ENCODE data around the gene STAC3. TPM values are rescaled to one million over a fixed set of nuclear protein-coding genes. Genes with fewer than 3 reads are reported as not detected.

STAC3 gene
- total and polyA plus RNA-seq, 9 of the 15 experiments (the other 6 are each of a cell fraction or from before 2014, with no cell fraction given), result 0.45 to 6.4 (median 3.3) TPM

- H3K4me1 ChIP-seq (replicated peaks in 1 of 2; ENCODE audit: control insufficient read depth in 2 of 2, insufficient read depth in 2 of 2, low read length in 2 of 2), result peaks cover 48 to 65% of the 10 kb centered on the region in 2 experiments
- POLR2A ChIA-PET, result interaction anchor here (0.6 to 2.3 kb wide), 9 partner anchors 9 to 199 kb away, joined by 3 to 33 read pairs (median 4); no protein-coding TSS in a partner anchor
- no peaks in the 10 kb centered on the region for H3K9me3 ChIP-seq (replicated peaks; ENCODE audit: control insufficient read depth, insufficient read depth, low read depth, low read length)
- H3K79me2 ChIP-seq (ENCODE audit: control insufficient read depth, insufficient read depth, low read length), result peaks cover 28% of the 10 kb centered on the region
- in situ Hi-C loops (cut with MboI), result no loop called here
- CTCF ChIA-PET (ENCODE audit: low intra/inter-chr PET ratio), result interaction anchor here (1.0 kb wide), 1 partner anchor 18 kb away, joined by 4 read pairs; no protein-coding TSS in a partner anchor
- intact Hi-C loops (cut with micrococcal nuclease), result no loop called here
- peaks cover 12% of the 10 kb centered on the region for H4K20me1 ChIP-seq (replicated peaks; ENCODE audit: control insufficient read depth, insufficient read depth, low read length)
- peak overlapping the region; percentile 82 for H3K27ac ChIP-seq (ENCODE audit: extremely low read depth, low read depth, low read length)
- 11% methylated on average over 10 of the region's 10 CpGs for WGBS (ENCODE audit: insufficient coverage, low coverage, missing lambda C conversion rate)
- peak overlapping the region; percentile 64 for H3K4me3 ChIP-seq
- no peak for DNase-seq (ENCODE audit: extremely low read depth in 1 of 4, low spot score in 3 of 4)
- no TSS peak for BruUV-seq (replicated peaks)
- H3K36me3 ChIP-seq (ENCODE audit: control insufficient read depth, insufficient read depth, low read length), result peaks cover 50% of the 10 kb centered on the region; the same call in 2 of the 3 replicates
- peak overlapping the region; percentile 97 for H3K4me2 ChIP-seq (ENCODE audit: insufficient read depth, low read length)
- H3K9me1 ChIP-seq (ENCODE audit: control insufficient read depth, insufficient read depth, low read length), result peaks cover 9% of the 10 kb centered on the region
- no peak overlapping the region for H2AFZ ChIP-seq (ENCODE audit: low read depth, low read length)
- 0 out of 3 replicates have a peak, but pooled peaks have one; percentile 1 for ATAC-seq
- no peaks in the 10 kb centered on the region for H3K27me3 ChIP-seq (ENCODE audit: control insufficient read depth in 2 of 2, insufficient read depth in 2 of 2, low read length in 2 of 2)
- no peak for FAIRE-seq
- TF ChIP-seq IFI16 (CRISPR knock-in tag; IDR thresholded peaks at IDR 0.05) (no peak), CEBPG (CRISPR knock-in tag; IDR thresholded peaks at IDR 0.05) (no peak), CEBPG (tag; conservative IDR thresholded peaks at IDR 0.05 in 1 of 2, IDR thresholded peaks at IDR 0.05 in 1 of 2) (peak in 1 of 2 experiments; percentile 6; a peak in 1 of 4 replicates), ADNP (tag; IDR thresholded peaks at IDR 0.05) (no peak), GTF2F1 (IDR thresholded peaks at IDR 0.05; ENCODE audit: low read depth, low read length) (no peak), ATF3 (IDR thresholded peaks at IDR 0.05) (peak; percentile 3), ATF3 (CRISPR knock-in tag; conservative IDR thresholded peaks at IDR 0.05) (no peak), HNRNPLL (IDR thresholded peaks at IDR 0.05; ENCODE audit: low read depth, low read length, poor library complexity, severe bottlenecking) (peak; percentile 8), UBTF (IDR thresholded peaks at IDR 0.05; ENCODE audit: borderline replicate concordance in 1 of 2, low read depth in 2 of 2, low read length in 2 of 2) (0 out of 4 replicates have a peak, but pooled peaks of 1 of the 2 experiments have one; percentile 25)
- H3K9ac ChIP-seq (ENCODE audit: insufficient read depth in 1 of 2, low read depth in 2 of 2, low read length in 2 of 2), result peak overlapping the region; percentile 92 to 96
Measured at GRCh38 chr12:57230381-57231155, 20.4 kb downstream of the STAC3 start.
